NCI-H748 (cell line): ENCODE measurements around the gene DKC1.

Experiments
- DNase-seq: peaks from one replicate; lab custom pipeline; 2025; ENCODE audit not compliant: unreplicated experiment; lab: John Stamatoyannopoulos, UW

The DKC1 gene

DNA sequence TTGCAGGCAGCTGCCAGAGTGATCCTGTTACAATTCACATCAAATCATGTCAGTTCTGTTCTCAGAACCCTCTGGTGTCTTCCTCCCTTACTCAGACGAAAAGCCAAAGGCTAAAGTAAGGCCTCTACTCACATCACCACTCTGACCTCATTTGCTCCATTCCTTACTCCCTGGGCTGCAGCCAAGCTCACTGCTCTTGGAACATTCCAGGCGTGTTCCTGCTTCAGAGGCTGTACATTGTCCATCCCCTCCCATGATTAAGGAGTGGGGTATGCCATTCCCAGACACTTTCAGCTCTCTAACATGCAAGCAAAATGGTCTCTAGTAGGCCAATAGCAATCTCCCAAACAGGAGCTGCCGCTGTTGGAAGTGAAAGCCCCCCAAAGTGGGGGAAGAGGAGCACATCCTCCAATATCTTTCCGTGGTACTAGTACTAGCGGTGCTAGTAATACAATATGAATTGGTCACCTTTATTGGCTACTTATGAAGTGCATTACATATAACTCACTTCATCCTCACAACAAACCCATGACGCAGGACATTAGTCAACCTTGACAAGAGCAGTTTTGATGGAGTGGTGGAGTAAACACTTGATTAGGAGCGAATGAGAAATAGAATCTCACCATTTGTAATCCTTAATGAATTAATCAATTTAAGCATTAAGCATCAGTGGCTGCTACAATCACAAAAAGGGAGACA is 26.8 kb upstream of the DKC1 start:
- no peak for DNase-seq

DNA sequence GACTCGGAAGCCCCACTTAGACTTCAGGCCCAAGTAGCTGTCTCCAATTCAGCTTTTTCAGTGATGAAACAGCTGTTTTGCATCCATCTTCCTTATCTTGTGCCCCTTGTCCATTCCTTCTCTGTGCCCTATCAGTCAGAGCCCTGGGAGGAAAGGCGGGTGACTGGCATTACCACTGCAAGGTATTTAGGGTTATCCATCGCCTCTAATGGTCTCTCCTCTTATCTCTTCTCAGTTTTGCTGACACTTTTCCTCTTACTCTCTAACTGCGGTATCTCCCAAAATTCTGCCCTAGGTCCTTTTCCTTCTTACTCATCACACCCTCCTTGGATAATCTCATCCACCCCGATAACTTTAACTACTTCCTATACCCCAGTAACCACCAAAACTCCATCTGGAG is 25.5 kb upstream of the DKC1 start:
- no peak for DNase-seq

GRCh38 chrX:154738011-154738738 is 24.5 kb upstream of the DKC1 start:
- no peak for DNase-seq

GRCh38 chrX:154739952-154740465 is 22.7 kb upstream of the DKC1 start:
- DNase-seq = no peak

GRCh38 chrX:154742613-154743012 is 20.1 kb upstream of the DKC1 start:
- DNase-seq = no peak

DNA sequence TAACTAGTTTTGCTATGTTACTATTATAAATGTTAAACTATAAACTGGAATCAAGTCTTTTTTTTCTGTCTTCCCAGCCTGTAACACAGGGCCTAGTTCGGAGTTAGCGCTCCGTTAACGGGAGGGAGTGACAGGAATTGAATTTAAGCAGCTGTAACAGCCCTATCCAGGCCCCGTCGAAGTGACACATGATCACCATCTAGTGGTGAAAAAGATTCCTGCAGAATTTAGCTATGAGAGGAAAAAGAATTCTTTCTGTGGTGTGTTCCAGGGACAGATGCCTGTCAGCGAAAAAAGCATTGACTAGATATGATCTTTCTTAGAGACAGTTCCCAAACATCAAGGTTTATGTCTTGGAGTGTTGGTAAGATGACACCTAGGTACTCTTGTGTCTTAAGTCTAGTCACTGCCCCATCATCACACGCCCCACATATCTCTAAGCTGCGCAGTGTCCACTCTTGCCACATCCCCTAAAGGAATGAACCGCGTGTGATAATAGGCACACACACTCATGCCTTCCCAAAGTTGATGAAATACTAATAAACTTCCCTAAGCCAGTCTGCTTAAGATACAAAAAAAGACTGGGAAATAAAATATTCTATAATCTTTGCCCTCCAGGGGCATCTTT is 13.8 kb upstream of the DKC1 start:
- peak; percentile 61 for DNase-seq

GRCh38 chrX:154749856-154750255 is 12.8 kb upstream of the DKC1 start:
- DNase-seq = peak; percentile 31

GRCh38 chrX:154750301-154751202 is 12.1 kb upstream of the DKC1 start, which contains the start of gene GAB3:
TSS of gene GAB3 (minus strand) at chrX:154751077. CDS start at chrX:154751025, 52 bp downstream.
- DNase-seq = peak; percentile 62

- peak; percentile 20 for DNase-seq
Measured at GRCh38 chrX:154751203-154751668, 11.4 kb upstream of the DKC1 start.

DNA sequence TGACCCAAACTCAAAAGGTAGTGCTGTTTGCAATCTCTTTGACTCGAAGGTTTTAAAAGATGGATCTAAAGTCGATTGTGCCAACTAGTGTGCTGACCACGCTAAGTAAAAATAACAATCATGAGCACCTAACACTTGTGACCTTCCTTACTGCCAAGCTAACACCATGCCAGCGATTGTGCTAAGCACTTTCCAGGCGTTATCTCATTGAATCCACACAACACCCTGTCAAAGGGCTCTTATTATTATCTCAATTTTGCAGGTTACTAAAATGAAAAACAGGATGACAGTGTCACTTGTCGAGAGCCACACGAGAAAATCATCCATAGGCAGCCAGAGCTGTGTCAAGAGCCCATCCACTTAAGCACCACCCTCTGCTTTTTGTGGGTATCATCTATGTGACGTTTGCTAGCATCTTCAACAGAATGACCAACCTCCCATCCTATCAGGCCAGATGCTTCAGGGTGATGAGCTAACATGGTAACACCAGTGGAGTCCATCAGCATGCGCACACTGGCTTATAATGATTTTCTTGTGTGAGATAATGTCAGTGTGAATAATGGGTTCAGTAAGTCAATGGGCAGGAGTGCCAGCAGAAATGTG is 10.9 kb upstream of the DKC1 start:
- DNase-seq = peak; percentile 33

DNA sequence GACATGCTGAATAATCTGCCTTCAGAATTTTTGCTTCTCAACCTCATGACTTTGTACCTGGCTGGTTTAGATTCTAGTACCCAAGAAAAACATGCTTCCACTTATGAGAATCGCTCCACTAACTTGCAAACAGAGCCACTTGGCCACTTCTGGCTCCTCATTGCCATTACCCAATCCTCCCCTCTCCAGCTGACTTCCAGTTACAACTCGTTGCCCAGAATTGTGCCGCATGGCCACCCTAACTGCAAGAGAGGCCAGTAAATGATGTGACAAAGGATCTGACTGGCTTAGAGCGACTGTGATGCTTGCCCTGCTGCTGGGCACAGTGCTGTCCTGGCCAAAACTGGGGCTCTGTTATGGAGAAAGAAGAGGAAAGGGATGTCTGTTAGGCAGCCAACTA is 4.0 kb upstream of the DKC1 start:
- DNase-seq = no peak

GRCh38 chrX:154761977-154762536 is 607 bp upstream of the DKC1 start:
- DNase-seq = peak; percentile 72

DNA sequence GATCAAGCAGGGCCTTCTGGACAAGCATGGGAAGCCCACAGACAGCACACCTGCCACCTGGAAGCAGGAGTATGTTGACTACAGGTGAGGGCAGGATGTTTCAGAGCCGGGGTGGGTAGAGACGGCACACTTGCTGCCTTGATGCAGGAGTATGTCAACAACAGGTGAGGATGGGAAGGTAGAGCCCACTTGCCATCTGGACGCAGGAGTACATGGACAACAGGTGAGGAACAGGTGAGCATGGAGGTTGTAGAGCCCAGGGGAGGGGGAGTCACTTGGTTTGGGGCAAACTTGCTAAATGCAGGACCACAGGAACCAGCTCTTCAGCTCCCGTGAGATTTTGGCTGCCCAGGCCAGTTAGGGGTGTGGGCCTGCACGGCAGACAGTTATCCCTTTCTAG is 12.0 kb downstream of the DKC1 start:
- no peak for DNase-seq

GRCh38 chrX:154775419-154776349 is 13.0 kb downstream of the DKC1 start:
- no peak for DNase-seq

DNA sequence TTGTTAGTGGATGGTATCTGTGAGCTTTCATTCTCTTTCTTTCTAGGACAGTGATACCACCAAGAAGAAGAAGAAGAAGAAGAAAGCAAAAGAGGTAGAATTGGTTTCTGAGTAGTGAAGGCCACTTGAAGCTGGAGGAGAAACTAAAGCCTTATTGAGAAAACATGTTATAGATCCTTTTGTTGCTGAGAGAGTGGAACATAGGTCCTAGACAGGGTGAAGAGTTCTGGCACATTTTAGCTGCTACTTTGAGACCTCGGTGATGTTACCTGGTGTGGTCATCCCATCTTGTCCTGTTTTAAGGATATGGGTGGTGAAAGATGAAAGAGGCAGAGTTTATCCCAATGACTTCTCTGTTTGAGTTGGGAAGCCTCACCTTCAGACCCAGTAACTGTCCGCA is 14.1 kb downstream of the DKC1 start:
- DNase-seq = no peak

DNA sequence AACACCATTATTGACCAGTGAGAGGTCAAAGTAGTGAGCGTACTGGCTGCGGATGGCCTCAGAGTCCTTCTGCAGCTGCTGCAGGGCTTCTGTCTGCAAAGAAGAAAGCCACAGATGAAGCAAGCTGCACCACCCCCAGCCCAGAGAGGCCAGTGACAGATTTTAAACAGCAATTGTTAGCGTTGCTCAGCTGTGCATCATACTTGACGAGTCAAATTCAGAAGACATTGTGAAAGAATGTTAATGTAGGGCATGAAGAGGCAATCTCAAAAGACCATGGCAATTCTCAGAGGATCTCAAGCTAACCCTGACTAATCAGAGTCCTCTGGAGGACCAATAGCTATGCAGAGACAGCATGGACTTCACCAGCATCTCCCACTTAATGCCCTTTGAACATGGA is 16.6 kb downstream of the DKC1 start:
- DNase-seq = no peak

DNA sequence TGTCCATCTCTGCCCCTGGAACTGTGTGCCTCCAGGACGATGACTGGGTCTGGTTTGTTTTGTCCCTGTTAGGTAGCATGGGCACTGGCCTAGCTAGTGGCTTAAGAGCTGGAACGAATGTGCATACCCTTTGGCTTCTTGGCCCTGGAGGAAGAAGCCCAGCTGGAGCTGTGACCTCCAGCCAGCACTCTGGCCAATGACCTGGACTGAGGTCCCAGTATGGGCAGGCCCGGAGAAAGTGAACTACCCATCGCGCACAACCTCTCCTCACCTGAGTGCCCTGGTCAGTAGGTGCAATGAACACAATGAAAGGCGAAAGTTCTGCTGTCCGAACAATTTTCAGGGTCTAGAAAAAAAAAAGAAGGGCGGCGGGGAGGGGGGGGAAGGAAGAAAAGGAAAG is 18.3 kb downstream of the DKC1 start:
- DNase-seq = no peak

DNA sequence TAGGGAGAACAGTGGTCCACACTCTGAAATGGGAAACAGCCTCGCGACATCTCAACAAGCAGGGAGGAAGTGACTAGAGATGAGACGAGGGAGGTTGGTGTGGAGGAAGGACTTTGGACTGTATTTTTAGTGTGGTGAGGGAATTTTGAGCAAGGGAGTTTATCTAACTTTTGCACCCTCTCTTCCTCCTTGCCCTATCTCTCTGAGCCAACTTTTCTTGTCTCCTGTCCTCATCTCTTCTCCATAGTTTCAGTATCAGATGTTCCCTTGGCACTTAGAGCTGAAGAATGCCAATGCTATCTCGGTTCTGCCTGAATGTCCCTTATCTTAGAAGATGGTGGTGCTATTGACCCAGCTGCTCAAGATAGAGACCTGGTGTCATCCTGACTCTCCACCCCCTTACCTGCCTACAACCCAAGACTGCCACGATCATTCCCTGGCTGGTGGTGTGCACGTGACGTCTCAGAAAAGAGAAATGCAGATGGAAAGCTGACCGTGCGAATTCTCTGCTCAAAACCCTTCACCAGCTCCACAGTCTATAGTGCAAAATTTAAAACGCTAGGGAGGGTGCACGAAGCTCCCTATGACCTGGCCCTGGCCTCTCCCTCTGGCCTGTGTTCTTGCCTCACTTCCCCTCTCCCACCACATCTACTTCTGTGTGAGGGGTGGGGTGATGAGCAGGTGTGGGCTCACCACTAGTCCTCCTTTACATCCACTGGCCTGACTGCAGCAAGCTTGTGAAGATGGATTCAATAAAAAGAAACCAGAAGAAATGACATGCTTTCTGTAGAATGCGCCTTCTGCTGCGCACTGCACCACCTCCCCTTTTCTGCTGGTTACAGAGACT is 21.7 kb downstream of the DKC1 start:
- DNase-seq = no peak
